Measurements from ENCODE around the gene PIM2. TPM values are rescaled to one million over a fixed set of nuclear protein-coding genes. Genes with fewer than 3 reads are reported as not detected.

PIM2 gene
- total RNA-seq, 1 experiment from 2014 or later: 15.6 TPM

- Histone ChIP-seq H3K9me2 (ENCODE audit: insufficient read depth) (no peaks in the 10 kb centered on the region), H3K4me1 (ENCODE audit: control insufficient read depth in 1 of 2, insufficient read depth in 2 of 2, low read length in 2 of 2) (no peaks in the 10 kb centered on the region), H3K9me3 (ENCODE audit: control insufficient read depth in 1 of 2, insufficient read depth in 1 of 2, low read depth in 1 of 2, low read length in 2 of 2) (no peaks in the 10 kb centered on the region), H3K27ac (ENCODE audit: low read depth, low read length) (no peak overlapping the region), H3K4me2 (ENCODE audit: low read length) (no peak overlapping the region), H3K27me3 (ENCODE audit: insufficient read depth, low read length) (no peaks in the 10 kb centered on the region), H2AFZ (ENCODE audit: low read depth, low read length, poor library complexity, severe bottlenecking) (no peak overlapping the region), H3K79me2 (ENCODE audit: insufficient read depth, low read length) (peaks cover 9% of the 10 kb centered on the region; the same call in 1 of the 2 replicates), H3K9ac (ENCODE audit: low read length) (no peak overlapping the region), H3K4me3 (replicated peaks in 1 of 2; ENCODE audit: low read depth in 1 of 2, low read length in 2 of 2) (no peak overlapping the region), H3K36me3 (ENCODE audit: control insufficient read depth in 1 of 2, insufficient read depth in 2 of 2, low read length in 2 of 2) (peaks cover 1 to 7% of the 10 kb centered on the region in 2 experiments; a peak in 3 of 4 replicates), H4K20me1 (ENCODE audit: insufficient read depth) (no peaks in the 10 kb centered on the region)
- BruUV-seq (replicated peaks): no TSS peak
- RAD21 ChIA-PET (ENCODE audit: low non-redundant PET in 1 of 2, low total read pairs in 2 of 2, uncharacterized antibody in 2 of 2, unreplicated experiment in 2 of 2): no interaction called here
- DNase-seq (ENCODE audit: low read depth, low spot score) (no peak), ATAC-seq (no peak)
- TF ChIP-seq REST (IDR thresholded peaks at IDR 0.05; ENCODE audit: low read depth) (no peak), CEBPB (IDR thresholded peaks at IDR 0.05; ENCODE audit: low read depth) (no peak), ZNF274 (IDR thresholded peaks at IDR 0.05; ENCODE audit: low read depth, low read length) (no peak), EZH2 (IDR thresholded peaks at IDR 0.05) (no peak), CBX3 (IDR thresholded peaks at IDR 0.05; ENCODE audit: low read depth) (no peak), ATF3 (IDR thresholded peaks at IDR 0.05) (no peak), ELF1 (IDR thresholded peaks at IDR 0.05; ENCODE audit: borderline replicate concordance, low read depth) (no peak), JUND (IDR thresholded peaks at IDR 0.05) (no peak), POLR2AphosphoS5 (IDR thresholded peaks at IDR 0.05; ENCODE audit: low read depth, low read length) (no peak), RAD21 (IDR thresholded peaks at IDR 0.05; ENCODE audit: low read depth) (no peak), CTCF (IDR thresholded peaks at IDR 0.05 in 2 of 3, conservative IDR thresholded peaks at IDR 0.05 in 1 of 3; ENCODE audit: borderline replicate concordance in 1 of 3, insufficient read depth in 1 of 3, low read depth in 2 of 3, low read length in 2 of 3) (no peak)
- TF ChIP-seq, protein P1, sequence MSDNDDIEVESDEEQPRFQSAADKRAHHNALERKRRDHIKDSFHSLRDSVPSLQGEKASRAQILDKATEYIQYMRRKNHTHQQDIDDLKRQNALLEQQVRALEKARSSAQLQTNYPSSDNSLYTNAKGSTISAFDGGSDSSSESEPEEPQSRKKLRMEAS (IDR thresholded peaks at IDR 0.05): no peak
- intact Hi-C loops (cut with micrococcal nuclease): no loop called here
- CTCF ChIA-PET: interaction anchor here (0.6 kb wide), 1 partner anchor 11 kb away, joined by 3 read pairs; no protein-coding TSS in a partner anchor
- POLR2A ChIA-PET: no interaction called here
Measured at GRCh38 chrX:48927736-48928382, 9.0 kb upstream of the PIM2 start.
